CD4-positive, alpha-beta T cell treated with Interleukin-2 at 100 ng/mL for 4 hours (primary cell): ENCODE results near the gene FBXL22.
A peak's percentile ranks its signal among the peaks of the same experiment; 100 is the strongest.

ENCODE experiments used
- DNase-seq: peaks from one replicate; pipeline ENCODE4 v3.0.0-alpha.2; 2020; ENCODE audit warnings: low spot score

Gene FBXL22

DNA sequence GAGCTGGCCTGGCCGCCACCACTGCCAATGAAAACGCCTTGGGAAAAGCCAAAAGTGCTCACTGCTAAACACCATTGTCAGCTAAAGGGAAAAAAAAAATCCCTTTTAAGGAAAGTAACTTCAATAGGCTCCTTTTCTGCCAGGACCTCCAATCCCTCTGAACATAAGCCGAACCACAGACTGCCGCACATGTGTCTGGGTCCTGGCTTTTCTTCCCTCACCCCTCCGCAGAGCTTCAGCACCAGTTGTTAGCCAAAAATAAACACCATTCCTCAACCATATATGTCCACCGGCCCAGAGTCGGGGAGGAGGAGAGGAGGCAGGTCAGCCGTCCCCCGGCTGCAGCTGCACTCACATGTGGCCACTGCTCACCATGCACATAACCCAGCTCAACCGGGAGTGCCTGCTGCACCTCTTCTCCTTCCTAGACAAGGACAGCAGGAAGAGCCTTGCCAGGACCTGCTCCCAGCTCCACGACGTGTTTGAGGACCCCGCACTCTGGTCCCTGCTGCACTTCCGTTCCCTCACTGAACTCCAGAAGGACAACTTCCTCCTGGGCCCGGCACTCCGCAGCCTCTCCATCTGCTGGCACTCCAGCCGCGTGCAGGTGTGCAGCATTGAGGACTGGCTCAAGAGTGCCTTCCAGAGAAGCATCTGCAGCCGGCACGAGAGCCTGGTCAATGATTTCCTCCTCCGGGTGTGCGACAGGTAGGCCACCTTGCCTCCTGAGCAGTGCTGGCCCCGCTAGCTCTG, at the start of gene FBXL22:
TSS of gene FBXL22 (plus strand) at position 350 of the 753 bp plus-strand sequence. CDS start at position 356, 6 bp downstream.
- no peak for DNase-seq

DNA sequence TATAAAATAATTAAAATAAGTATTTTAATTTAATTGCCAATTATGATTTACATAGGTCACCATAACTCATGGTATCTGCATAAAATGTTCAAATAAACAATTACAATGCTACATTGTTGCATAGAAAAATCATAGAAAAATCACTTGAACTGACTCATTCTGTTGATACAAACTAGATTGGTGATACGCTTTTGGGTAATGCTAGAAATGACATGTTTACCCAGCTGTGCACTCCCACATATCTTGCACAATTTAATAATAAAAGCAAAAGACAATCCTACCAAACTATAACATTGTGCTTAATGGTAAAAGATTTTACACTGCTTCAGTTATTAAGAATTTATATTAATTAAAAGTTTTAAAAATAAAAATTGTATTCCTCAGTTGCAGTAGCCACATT, 45.8 kb upstream of the FBXL22 start:
- DNase-seq: no peak

DNA sequence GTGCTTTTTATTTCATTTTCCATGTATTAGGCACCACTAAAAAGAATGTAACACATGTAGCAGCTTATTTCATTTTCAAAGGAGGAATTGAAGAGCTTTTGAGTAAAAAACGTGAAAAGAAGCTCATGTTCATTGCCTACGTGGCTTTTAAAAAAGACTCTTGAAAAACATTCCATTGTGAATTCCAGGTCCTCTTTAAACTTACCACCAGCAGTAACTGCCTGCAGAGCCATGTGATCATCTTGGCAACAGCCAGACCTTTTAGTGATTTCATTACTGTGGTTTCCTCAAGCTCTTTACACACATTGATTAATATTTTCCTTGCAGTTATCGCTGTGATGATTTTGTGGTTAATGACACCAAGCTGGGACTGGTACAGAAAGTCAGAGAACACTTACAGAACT, 43.8 kb upstream of the FBXL22 start:
- peak; percentile 20 for DNase-seq

DNA sequence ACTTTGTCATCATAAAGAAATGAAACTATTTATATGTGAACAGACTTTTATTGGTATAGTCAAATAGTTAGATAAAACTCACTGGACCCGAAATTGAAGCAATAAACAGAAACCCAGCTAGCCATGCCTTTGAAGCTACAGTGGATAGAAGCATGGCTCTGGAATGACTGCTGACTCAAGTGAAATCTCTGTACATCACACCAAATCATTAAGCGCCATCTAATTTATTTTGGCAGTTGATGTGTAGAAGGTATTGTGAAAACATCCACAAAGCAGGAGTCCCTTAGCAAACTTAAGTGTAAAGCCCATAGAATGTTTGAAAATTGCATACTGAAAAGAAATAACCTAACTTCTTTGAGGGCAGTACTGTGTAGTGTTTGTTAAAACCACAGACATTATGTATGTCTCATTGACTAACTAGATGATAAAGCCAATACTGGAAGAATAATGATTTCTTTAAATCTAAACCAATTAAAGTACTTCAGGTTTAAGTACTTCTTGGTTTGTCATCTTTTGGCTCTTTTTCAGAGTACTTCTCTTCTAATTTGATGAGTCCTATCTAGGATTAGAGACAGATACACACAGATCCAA, 42.8 kb upstream of the FBXL22 start:
- DNase-seq: no peak

DNA sequence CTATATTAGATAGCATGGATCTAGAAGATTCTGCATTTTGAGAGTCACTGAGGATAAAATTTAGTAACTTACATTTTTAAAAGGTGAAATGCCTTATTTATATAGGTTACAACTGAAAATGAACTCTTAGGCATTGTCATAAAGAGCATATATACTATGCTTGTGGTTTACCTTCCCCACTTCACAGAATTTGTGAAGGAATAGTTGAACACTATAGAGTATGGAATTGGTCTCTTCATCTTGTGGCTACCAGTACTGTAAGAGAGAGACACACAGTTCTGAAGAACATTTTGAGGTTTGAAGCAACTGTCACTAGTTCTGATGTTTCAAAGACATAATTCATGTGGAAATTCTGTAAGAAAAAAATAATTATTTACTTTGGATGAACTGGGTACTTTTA, 41.7 kb upstream of the FBXL22 start:
- DNase-seq: no peak

- DNase-seq: no peak
These were observed 40.9 kb upstream of the FBXL22 start for GRCh38 chr15:63556246-63556645.

GRCh38 chr15:63556736-63557135, 40.5 kb upstream of the FBXL22 start:
- no peak for DNase-seq

GRCh38 chr15:63559753-63560152, 37.4 kb upstream of the FBXL22 start:
- no peak for DNase-seq

GRCh38 chr15:63560741-63561448, 36.3 kb upstream of the FBXL22 start:
- DNase-seq: no peak

GRCh38 chr15:63564093-63564492, 33.1 kb upstream of the FBXL22 start:
- DNase-seq: no peak

GRCh38 chr15:63565536-63566186, 31.5 kb upstream of the FBXL22 start:
- no peak for DNase-seq

DNA sequence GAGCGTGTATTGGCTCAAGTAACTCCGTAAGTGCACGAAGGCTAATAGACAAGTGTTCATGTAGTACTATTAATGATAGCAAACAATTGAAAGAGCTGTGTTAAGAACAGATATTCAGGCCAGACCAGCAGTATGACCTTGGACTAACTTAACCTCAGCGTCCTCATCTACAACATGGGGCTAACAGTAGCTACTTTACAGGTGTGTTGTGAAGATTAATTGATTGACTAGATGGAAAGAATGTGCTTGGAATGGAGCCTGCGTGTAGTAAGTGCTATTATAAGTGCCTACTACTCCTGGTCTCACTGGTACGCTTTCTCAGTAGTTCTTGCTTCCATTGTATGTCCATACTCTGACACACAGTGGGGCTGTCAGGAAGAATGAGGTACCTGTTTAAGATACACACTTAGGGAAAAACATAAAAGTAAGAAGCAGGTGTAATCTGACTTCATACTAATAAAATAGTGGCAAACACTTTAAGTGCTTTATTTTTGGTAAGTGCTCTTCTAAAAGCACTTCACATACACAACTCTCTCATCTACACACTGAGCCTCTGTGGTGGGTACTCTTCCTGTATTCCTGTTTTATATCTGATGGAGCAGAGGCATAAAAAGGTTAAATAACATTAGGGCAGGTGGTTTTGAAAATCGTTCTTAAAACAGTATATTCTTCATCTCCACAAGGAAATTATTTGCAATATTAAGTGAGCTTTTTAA, 24.3 kb upstream of the FBXL22 start:
- no peak for DNase-seq

GRCh38 chr15:63573533-63573932, 23.7 kb upstream of the FBXL22 start:
- DNase-seq: no peak

DNA sequence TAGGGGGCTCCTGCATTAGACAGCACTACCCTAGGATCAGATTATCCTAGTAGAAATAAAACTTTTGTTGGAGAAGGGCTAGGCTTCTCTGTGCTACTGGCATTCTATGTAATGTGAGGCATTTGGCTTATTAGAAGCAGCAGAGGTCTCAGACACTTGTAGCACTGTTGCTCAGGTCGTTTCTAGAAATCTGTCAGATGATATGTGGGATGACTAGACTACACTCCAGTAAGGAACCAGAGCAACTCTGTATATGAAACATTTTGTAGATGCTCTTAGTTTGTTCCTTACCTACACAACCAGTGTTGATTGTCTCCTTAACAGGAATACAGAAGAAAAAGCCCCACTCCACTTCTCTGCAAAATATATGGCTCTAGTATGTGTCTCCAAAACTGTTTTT, 21.9 kb upstream of the FBXL22 start:
- DNase-seq: no peak

DNA sequence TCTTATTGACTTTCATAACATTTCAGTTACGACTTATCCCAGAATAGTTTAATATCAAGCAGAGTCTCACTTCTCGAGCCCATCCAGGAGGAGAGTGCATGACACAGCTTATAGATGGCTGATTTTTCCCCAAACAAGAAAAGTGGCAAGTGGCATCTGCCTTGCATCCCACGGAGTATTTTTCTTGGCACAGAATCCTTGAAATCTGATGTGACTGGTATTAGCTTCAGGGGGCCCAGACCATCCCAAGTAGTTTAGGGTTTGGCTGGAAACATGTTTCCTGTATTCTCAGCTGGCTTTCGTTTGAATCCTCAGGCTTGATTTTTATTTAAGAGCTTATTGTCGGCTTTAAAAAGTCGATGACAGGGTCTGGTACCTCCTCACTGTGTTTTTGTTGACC, 20.7 kb upstream of the FBXL22 start:
- no peak for DNase-seq

DNA sequence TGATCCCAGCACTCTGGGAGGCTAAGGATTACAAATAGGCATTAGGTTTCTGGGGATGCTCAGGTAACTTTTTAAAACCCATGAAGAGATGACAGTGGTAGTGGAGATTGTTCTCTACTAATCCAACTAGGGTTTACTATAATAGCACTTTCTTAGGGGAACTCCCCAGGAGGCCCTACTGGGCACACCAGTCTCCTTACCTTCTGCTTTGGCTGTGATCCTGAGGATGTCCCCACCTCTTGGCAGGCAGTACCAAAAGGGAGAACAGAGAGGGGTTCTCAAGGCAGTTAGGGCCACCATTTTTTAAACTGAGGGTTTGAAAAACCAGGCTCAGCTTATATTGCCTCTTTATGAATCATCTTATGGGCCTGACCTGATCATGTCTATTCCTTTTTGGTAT, 15.0 kb upstream of the FBXL22 start:
- DNase-seq: no peak

DNA sequence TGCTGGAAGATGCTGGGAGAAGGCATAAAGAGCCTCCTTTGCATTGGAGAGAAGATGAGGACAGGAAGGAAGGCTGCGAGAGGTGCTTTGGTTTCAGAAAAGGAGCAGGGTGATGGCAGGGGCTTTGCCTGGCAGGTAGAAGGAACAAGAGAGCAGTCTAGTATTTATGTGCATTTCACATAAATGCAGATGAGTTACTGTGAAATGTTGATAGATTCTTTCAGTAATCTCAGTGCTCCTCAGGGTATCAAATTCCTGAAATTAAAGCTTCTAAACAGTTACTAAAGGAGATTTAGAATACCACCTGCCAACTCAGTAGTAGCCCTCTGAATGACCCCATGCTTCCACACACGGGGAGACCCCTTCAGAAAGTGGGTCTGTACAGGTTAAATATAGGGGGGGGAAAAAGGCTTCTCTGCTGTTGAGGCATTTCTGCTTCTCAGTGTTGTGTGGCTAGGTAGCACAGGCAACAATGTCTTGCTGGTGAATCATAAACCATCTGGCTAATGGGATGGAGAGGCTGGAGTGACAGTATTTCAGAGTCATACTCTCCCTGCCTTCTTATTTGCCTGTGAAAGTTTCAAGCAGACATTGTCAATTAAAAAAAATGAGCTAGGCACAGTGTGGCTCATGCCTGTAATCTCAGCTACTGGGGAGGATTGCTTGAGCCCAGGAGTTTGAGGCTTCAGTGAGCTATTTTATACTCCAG, 14.3 kb upstream of the FBXL22 start:
- DNase-seq: no peak

DNA sequence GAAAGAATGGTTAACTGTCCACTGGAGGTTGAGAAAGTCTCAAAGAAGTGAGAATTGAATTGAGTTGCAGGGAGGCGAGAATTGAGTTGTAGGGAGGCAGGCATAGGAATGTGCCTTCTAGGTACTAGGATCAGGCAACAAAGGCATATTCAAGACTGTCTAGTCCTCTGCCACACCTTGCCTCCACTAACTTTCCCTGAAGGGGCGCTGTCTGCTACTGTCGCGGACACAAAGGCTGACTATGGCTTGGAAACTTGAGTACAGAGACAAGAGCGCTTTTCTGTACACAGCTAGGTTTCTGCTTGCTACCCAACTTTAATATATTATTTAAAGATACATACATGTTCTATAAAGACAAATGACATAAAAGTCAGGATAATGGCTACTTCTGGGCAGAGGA, 10.4 kb upstream of the FBXL22 start:
- DNase-seq: no peak

DNA sequence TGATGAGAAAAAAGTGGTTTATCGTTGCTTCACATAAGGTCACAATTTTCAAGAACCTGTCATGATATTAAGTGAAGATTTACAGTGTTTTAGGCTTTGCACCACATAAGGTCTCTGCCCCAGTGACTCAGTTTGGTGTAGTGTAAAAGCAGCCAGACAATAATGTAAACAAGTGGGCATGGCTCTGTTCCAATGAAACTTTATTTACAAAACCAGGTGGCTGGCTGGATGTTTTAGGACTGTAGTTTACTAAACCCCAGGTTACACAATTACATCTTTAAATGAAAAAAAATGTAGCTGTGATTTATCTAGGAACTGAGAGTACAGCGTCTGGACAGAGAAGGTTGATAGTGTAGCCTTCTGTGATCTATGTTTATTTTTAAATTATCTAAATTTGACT, 9.7 kb upstream of the FBXL22 start:
- no peak for DNase-seq

GRCh38 chr15:63588826-63589225, 8.4 kb upstream of the FBXL22 start:
- no peak for DNase-seq
